Mammary epithelial cell (primary cell): ENCODE results near the gene RIT2.

Source experiments
- CTCF ChIP-seq, 2 donors: IDR thresholded peaks in 1 of 2; conservative IDR thresholded peaks in 1 of 2; 2 replicates each; pipeline ENCODE4 v1.5.1; 2011 to 2012; ENCODE audit warnings: inconsistent platforms in 2 of 2, low read length in 2 of 2, mild to moderate bottlenecking in 2 of 2, control low read depth in 1 of 2, low read depth in 1 of 2; ENCODE audit not compliant: insufficient read depth in 1 of 2; ENCODE audit errors: extremely low read depth in 1 of 2
- EZH2 ChIP-seq: IDR thresholded peaks from 2 replicates; pipeline ENCODE4 v1.6.1; 2012; ENCODE audit warnings: low read length, inconsistent platforms, borderline replicate concordance

DNA sequence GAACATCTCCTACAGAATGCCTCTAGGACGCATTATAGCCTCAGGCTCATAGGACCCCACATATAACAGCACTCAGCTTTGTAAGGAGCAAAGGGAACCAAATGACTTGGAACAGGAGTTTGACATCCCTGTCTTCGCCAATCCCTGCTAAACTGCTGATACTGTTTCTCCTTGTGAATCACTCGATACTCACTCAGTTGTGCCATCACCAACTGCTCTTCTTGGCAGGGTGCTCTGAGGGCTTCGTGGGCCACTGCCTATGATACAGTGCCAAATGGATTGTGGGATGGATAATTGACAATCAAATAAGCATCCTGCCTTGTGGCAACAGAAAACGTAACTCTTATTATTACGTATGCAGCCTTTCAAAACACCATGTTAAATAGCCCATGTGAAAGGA is 396.3 kb downstream of the RIT2 start:
- TF ChIP-seq CTCF (conservative IDR thresholded peaks at IDR 0.05 in 1 of 2, IDR thresholded peaks at IDR 0.05 in 1 of 2; ENCODE audit: extremely low read depth in 1 of 2, insufficient read depth in 1 of 2, low read depth in 1 of 2, low read length in 2 of 2), result no peak
- TF ChIP-seq EZH2, result no peak
